ENCODE measurements around the gene MYL1.

MYL1 gene

GRCh38 chr2:210315015-210315788, at the start of gene MYL1:
TSS of gene MYL1 (minus strand) at chr2:210315174. CDS start at chr2:210315042, 132 bp downstream.
- no peak for DNase-seq

- no peak for DNase-seq
Observed at GRCh38 chr2:210363876-210364275, 48.9 kb upstream of the MYL1 start.

- DNase-seq, result no peak
Observed at GRCh38 chr2:210363261-210363660, 48.3 kb upstream of the MYL1 start.

- DNase-seq, result no peak
Observed at GRCh38 chr2:210360412-210360811, 45.4 kb upstream of the MYL1 start.

- DNase-seq, result no peak
Observed at GRCh38 chr2:210356944-210357343, 42.0 kb upstream of the MYL1 start.

- no peak for DNase-seq
Observed at GRCh38 chr2:210337159-210337558, 22.2 kb upstream of the MYL1 start.

- no peak for DNase-seq
Observed at GRCh38 chr2:210324906-210325305, 9.9 kb upstream of the MYL1 start.

GRCh38 chr2:210324458-210324857, 9.5 kb upstream of the MYL1 start:
- DNase-seq, result no peak

- no peak for DNase-seq
Observed at GRCh38 chr2:210323003-210323402, 8.0 kb upstream of the MYL1 start.

GRCh38 chr2:210318891-210319290, 3.9 kb upstream of the MYL1 start:
- DNase-seq, result no peak

- no peak for DNase-seq
Observed at GRCh38 chr2:210318486-210318885, 3.5 kb upstream of the MYL1 start.

GRCh38 chr2:210310550-210310949, 4.4 kb downstream of the MYL1 start:
- no peak for DNase-seq

GRCh38 chr2:210309548-210310233, 5.3 kb downstream of the MYL1 start:
- DNase-seq, result no peak

GRCh38 chr2:210303498-210303897, 11.5 kb downstream of the MYL1 start:
- no peak for DNase-seq

GRCh38 chr2:210302326-210302725, 12.6 kb downstream of the MYL1 start:
- no peak for DNase-seq

GRCh38 chr2:210299866-210300373, 15.1 kb downstream of the MYL1 start:
- no peak for DNase-seq

- DNase-seq, result no peak
Observed at GRCh38 chr2:210288408-210288807, 26.6 kb downstream of the MYL1 start.

- no peak for DNase-seq
Observed at GRCh38 chr2:210287301-210287700, 27.7 kb downstream of the MYL1 start.

- DNase-seq, result no peak
Observed at GRCh38 chr2:210286123-210286680, 28.8 kb downstream of the MYL1 start.

GRCh38 chr2:210277133-210277532, 37.8 kb downstream of the MYL1 start:
- no peak for DNase-seq

GRCh38 chr2:210271300-210271699, 43.7 kb downstream of the MYL1 start:
- DNase-seq, result no peak

GRCh38 chr2:210269148-210269547, 45.8 kb downstream of the MYL1 start:
- DNase-seq, result no peak

GRCh38 chr2:210268281-210268680, 46.7 kb downstream of the MYL1 start:
- DNase-seq, result no peak

GRCh38 chr2:210267698-210268097, 47.3 kb downstream of the MYL1 start:
- no peak for DNase-seq

Measured in SW 1271 (cell line).